Measurements from ENCODE around the gene ZNF777. TPM values are rescaled to one million over a fixed set of nuclear protein-coding genes. Genes with fewer than 3 reads are reported as not detected.

The ZNF777 gene
- total RNA-seq, 1 donor from 2014 or later, result 17.6 TPM

DNA sequence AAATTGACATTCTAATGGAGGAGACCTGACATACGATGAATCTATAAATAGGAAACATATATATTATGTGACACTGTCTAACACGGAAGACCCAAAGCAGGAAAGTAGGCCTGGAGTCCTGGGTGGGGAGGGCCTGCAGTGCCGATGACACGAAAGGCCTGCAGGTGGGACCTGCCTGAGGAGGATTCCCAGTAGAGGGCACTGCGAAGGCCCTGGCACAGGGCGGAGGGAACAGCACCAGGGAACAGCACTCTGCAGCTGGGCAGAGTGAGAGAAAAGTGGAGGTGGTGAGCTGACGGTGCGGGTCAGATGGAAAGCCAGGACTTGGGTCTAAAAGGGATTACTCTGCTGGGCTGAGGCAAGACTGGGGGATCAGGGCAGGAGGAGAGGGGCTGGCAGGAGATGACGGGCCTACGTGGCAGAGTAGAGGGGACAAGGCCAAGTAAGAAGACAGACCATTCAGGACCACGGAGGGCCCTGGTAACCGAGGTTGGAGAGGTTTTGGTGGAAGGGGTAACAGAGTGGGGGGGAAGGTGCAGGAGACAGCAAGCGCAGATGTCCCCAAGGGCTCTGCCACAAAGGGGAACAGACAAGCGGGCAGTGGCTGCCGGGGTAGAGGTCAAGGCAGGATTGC lies 28.6 kb upstream of the ZNF777 start:
- no peaks in the 10 kb centered on the region for H3K9me3 Mint-ChIP-seq
- H3K27me3 Mint-ChIP-seq, result no peaks in the 10 kb centered on the region
- TF ChIP-seq, protein P1, sequence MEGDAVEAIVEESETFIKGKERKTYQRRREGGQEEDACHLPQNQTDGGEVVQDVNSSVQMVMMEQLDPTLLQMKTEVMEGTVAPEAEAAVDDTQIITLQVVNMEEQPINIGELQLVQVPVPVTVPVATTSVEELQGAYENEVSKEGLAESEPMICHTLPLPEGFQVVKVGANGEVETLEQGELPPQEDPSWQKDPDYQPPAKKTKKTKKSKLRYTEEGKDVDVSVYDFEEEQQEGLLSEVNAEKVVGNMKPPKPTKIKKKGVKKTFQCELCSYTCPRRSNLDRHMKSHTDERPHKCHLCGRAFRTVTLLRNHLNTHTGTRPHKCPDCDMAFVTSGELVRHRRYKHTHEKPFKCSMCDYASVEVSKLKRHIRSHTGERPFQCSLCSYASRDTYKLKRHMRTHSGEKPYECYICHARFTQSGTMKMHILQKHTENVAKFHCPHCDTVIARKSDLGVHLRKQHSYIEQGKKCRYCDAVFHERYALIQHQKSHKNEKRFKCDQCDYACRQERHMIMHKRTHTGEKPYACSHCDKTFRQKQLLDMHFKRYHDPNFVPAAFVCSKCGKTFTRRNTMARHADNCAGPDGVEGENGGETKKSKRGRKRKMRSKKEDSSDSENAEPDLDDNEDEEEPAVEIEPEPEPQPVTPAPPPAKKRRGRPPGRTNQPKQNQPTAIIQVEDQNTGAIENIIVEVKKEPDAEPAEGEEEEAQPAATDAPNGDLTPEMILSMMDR (conservative IDR thresholded peaks at IDR 0.05), result no peak
- no peak overlapping the region for H3K4me3 Mint-ChIP-seq
- peaks cover 56% of the 10 kb centered on the region for H3K36me3 Mint-ChIP-seq
- peaks cover under 1% of the 10 kb centered on the region for H3K4me1 Mint-ChIP-seq (ENCODE audit: unreplicated experiment)
- no peak for DNase-seq (ENCODE audit: extremely low spot score, unreplicated experiment)
- H3K27ac Mint-ChIP-seq, result no peak overlapping the region

- DNase-seq (ENCODE audit: extremely low spot score, unreplicated experiment), result no peak
- no peak overlapping the region for H3K4me3 Mint-ChIP-seq
- TF ChIP-seq, protein P1 (conservative IDR thresholded peaks at IDR 0.05), result no peak
- H3K27me3 Mint-ChIP-seq, result no peaks in the 10 kb centered on the region
- H3K9me3 Mint-ChIP-seq, result peaks cover 6% of the 10 kb centered on the region
- no peak overlapping the region for H3K27ac Mint-ChIP-seq
- no peaks in the 10 kb centered on the region for H3K4me1 Mint-ChIP-seq (ENCODE audit: unreplicated experiment)
- peaks cover 52% of the 10 kb centered on the region for H3K36me3 Mint-ChIP-seq
These were observed 18.7 kb upstream of the ZNF777 start for GRCh38 chr7:149479568-149479967.

GRCh38 chr7:149478754-149479153 lies 17.9 kb upstream of the ZNF777 start:
- H3K9me3 Mint-ChIP-seq, result peaks cover 6% of the 10 kb centered on the region
- no peak overlapping the region for H3K4me3 Mint-ChIP-seq
- peaks cover 49% of the 10 kb centered on the region for H3K36me3 Mint-ChIP-seq
- TF ChIP-seq, protein P1 (conservative IDR thresholded peaks at IDR 0.05), result no peak
- H3K27me3 Mint-ChIP-seq, result no peaks in the 10 kb centered on the region
- DNase-seq (ENCODE audit: extremely low spot score, unreplicated experiment), result no peak
- H3K4me1 Mint-ChIP-seq (ENCODE audit: unreplicated experiment), result no peaks in the 10 kb centered on the region
- H3K27ac Mint-ChIP-seq, result no peak overlapping the region

DNA sequence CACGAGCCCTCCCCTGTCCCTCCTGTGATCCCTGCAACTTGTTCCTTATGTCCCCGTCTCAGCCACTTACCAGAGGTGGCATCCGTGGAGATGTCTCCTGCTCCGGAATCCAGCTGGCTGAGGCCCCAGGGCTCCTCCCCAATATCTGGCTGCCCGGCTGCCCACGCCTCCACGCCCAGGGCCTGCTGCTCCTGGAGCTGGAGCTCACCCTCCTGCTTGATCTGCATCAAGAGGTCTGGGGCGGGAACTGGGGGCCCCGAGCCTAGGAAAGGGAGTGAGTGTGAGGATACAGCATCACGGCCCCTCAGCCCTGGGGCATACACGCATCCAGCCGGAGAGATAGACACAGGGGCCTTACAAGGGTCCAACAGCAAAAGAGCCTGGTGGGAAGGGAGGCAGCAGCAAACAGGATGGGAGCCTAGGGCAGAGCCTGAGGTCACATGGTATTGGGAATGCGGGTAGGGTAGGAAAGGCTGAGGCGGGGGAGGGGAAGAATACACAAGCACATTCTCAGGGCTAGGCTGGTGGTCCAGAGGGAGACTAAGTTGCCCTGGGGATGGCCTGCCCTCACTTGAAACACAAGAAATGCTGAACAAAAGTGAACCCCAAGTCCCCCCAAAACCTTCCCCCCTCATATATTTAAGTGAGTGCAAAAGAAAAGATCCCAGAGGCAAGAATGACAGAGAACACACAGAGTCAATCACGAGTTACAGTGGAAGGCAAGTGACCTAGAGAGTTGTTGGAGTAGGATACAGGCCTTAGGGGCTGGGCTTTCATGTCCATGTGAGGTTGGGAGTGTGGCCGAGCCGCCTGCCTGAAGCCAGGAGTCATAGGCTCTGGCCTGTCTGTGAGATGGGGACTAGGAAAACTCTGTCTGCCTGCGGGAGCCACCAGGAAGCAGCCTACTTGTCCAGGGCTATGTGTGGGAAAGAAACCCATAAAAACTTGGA lies 16.9 kb upstream of the ZNF777 start:
- peak; percentile 62 for DNase-seq (ENCODE audit: extremely low spot score, unreplicated experiment)
- TF ChIP-seq, protein P1 (conservative IDR thresholded peaks at IDR 0.05), result no peak
- H3K9me3 Mint-ChIP-seq, result peaks cover 6% of the 10 kb centered on the region
- H3K4me1 Mint-ChIP-seq (ENCODE audit: unreplicated experiment), result no peaks in the 10 kb centered on the region
- H3K36me3 Mint-ChIP-seq, result peaks cover 52% of the 10 kb centered on the region
- H3K27ac Mint-ChIP-seq, result no peak overlapping the region
- no peak overlapping the region for H3K4me3 Mint-ChIP-seq
- no peaks in the 10 kb centered on the region for H3K27me3 Mint-ChIP-seq

GRCh38 chr7:149476791-149477190 lies 15.9 kb upstream of the ZNF777 start:
- H3K4me1 Mint-ChIP-seq (ENCODE audit: unreplicated experiment), result no peaks in the 10 kb centered on the region
- DNase-seq (ENCODE audit: extremely low spot score, unreplicated experiment), result peak; percentile 53
- H3K27me3 Mint-ChIP-seq, result no peaks in the 10 kb centered on the region
- H3K27ac Mint-ChIP-seq, result no peak overlapping the region
- H3K4me3 Mint-ChIP-seq, result no peak overlapping the region
- H3K9me3 Mint-ChIP-seq, result peaks cover 6% of the 10 kb centered on the region
- TF ChIP-seq, protein P1 (conservative IDR thresholded peaks at IDR 0.05), result no peak
- peaks cover 58% of the 10 kb centered on the region for H3K36me3 Mint-ChIP-seq
